Tibial artery (tissue), 4 donors: ENCODE data around the gene COL25A1.

Source experiments
- DNase-seq, 2 donors: peaks; one replicate each; pipeline ENCODE4 v3.0.0-alpha.2; 2019
- H3K27ac ChIP-seq, 2 donors: fragments of 200-600 bp; sonication (generic) in 1 of 2; 1 replicate in 1 of 2; 2 replicates in 1 of 2; pipeline ENCODE4 v1.5.1; 2018 to 2019; ENCODE audit warnings: mild to moderate bottlenecking in 1 of 2
- H3K27me3 ChIP-seq, 2 donors: fragments of 200-600 bp; sonication (generic) in 1 of 2; one replicate each; pipeline versions ENCODE4 v1.5.1 to v1.6.0; 2016 to 2019
- H3K36me3 ChIP-seq, 3 donors: fragments of 200-600 bp; sonication (generic) in 2 of 3; one replicate each; pipeline ENCODE4 v1.5.1; 2016 to 2019; ENCODE audit warnings: mild to moderate bottlenecking in 2 of 3
- H3K4me1 ChIP-seq, 4 donors: fragments of 200-600 bp; sonication (generic) in 2 of 4; 1 replicate in 3 of 4; 2 replicates in 1 of 4; pipeline ENCODE4 v1.5.1; 2016 to 2019
- H3K4me3 ChIP-seq, 2 donors: fragments of 200-600 bp; sonication (generic) in 1 of 2; 1 replicate in 1 of 2; 2 replicates in 1 of 2; pipeline ENCODE4 v1.5.1; 2018 to 2019; ENCODE audit warnings: mild to moderate bottlenecking in 2 of 2
- H3K9me3 ChIP-seq, 3 donors: fragments of 200-600 bp; sonication (generic) in 1 of 3; one replicate each; pipeline ENCODE4 v1.5.1; 2016 to 2019
- CTCF ChIP-seq, 2 experiments: fragments of 200-600 bp in 1 of 2; fragments of 450-650 bp in 1 of 2; IDR thresholded peaks; one replicate each; pipeline ENCODE4 v1.5.1; 2017 to 2019; ENCODE audit warnings: antibody characterized with exemption in 2 of 2, mild to moderate bottlenecking in 1 of 2, moderate library complexity in 1 of 2
- intact Hi-C: fragments of 100-400 bp; cut with DNase I; formaldehyde crosslinking; loops from one replicate; pipeline ENCODE4 v1.15.0; 2023; ENCODE audit warnings: low total_unique reads

The COL25A1 gene

GRCh38 chr4:108786351-108786750 lies 516.1 kb downstream of the COL25A1 start:
- Histone ChIP-seq H3K4me1 (no peaks in the 10 kb centered on the region), H3K27me3 (no peaks in the 10 kb centered on the region), H3K27ac (no peak overlapping the region), H3K9me3 (no peaks in the 10 kb centered on the region), H3K4me3 (no peak overlapping the region), H3K36me3 (no peaks in the 10 kb centered on the region)
- no peak for DNase-seq
- intact Hi-C loops = no loop called here
- no peak for TF ChIP-seq CTCF (IDR thresholded peaks at IDR 0.05)

GRCh38 chr4:108783665-108784463 lies 518.6 kb downstream of the COL25A1 start:
- no peak for TF ChIP-seq CTCF (IDR thresholded peaks at IDR 0.05)
- intact Hi-C loops = no loop called here
- no peak overlapping the region for H3K4me3 ChIP-seq
- H3K27ac ChIP-seq = no peak overlapping the region
- H3K36me3 ChIP-seq = no peaks in the 10 kb centered on the region
- no peaks in the 10 kb centered on the region for H3K4me1 ChIP-seq
- H3K27me3 ChIP-seq = no peaks in the 10 kb centered on the region
- DNase-seq = no peak
- no peaks in the 10 kb centered on the region for H3K9me3 ChIP-seq

DNA sequence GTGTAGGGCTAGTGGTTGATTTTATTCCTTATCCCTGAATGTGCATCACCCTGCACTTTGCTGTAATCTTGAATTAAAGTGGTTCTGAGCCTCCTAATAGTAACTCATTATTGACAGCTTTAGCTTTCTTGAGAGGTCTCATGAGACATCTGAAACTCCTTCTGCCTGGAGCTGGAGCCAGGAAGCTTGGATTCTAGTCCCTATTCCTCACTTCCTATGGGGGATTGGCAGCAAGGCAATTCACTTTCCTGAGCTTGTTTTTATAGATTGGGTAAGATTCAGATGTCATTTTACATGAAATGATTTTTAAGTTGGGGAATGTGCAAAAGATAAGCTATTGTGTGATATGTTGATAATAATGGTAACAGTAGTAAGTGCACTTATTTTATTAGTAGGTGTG lies 522.5 kb downstream of the COL25A1 start:
- no peak for TF ChIP-seq CTCF (IDR thresholded peaks at IDR 0.05)
- H3K27me3 ChIP-seq = no peaks in the 10 kb centered on the region
- intact Hi-C loops = no loop called here
- H3K4me3 ChIP-seq = no peak overlapping the region
- no peak overlapping the region for H3K27ac ChIP-seq
- no peak for DNase-seq
- H3K9me3 ChIP-seq = no peaks in the 10 kb centered on the region
- H3K4me1 ChIP-seq = peaks cover 0 to 6% (median 5%) of the 10 kb centered on the region in 4 donors
- no peaks in the 10 kb centered on the region for H3K36me3 ChIP-seq

- no peak for DNase-seq
- Histone ChIP-seq H3K36me3 (no peaks in the 10 kb centered on the region), H3K27me3 (no peaks in the 10 kb centered on the region), H3K27ac (no peak overlapping the region), H3K4me3 (no peak overlapping the region), H3K9me3 (no peaks in the 10 kb centered on the region), H3K4me1 (peaks cover 0 to 9% (median 7%) of the 10 kb centered on the region in 4 donors)
- intact Hi-C loops = no loop called here
- TF ChIP-seq CTCF (IDR thresholded peaks at IDR 0.05) = no peak
Observed at GRCh38 chr4:108777388-108777787, 525.1 kb downstream of the COL25A1 start.

GRCh38 chr4:108775921-108776320 lies 526.5 kb downstream of the COL25A1 start:
- Histone ChIP-seq H3K27ac (no peak overlapping the region), H3K36me3 (no peaks in the 10 kb centered on the region), H3K27me3 (no peaks in the 10 kb centered on the region), H3K9me3 (no peaks in the 10 kb centered on the region), H3K4me3 (no peak overlapping the region), H3K4me1 (peaks cover 0 to 9% (median 7%) of the 10 kb centered on the region in 4 donors)
- no peak for DNase-seq
- intact Hi-C loops = no loop called here
- TF ChIP-seq CTCF (IDR thresholded peaks at IDR 0.05) = no peak
